K562 (cell line): ENCODE measurements around the gene COL23A1. TPM values are rescaled to one million over a fixed set of nuclear protein-coding genes. Genes with fewer than 3 reads are reported as not detected.

Experiments
- ATAC-seq: fragments of 200-7000 bp; cut with Tn5 transposase; 3 replicates; pipeline ENCODE4 v1.9.1; 2020; ENCODE audit warnings: moderate library complexity
- BruUV-seq: library from RNA; stranded (reverse); fragments of 400-500 nt; replicated peaks from 2 replicates; lab custom pipeline; 2021; lab: Mats Ljungman, UMichigan
- CTCF ChIA-PET: fragments of 300-600 bp; formaldehyde crosslinking; extraction: SDS; loops from one replicate; lab custom pipeline; 2021; ENCODE audit warnings: low intra/inter-chr PET ratio; lab: Yijun Ruan, JAX
- POLR2A ChIA-PET: fragments of 300-600, 350-650 bp; sonication (Branson Sonifier 250); formaldehyde crosslinking; extraction: SDS; loops from one replicate; lab custom pipeline; 2021; ENCODE audit warnings: antibody characterized with exemption, inconsistent platforms; lab: Yijun Ruan, JAX
- DNase-seq, 4 experiments: peaks; one replicate each; pipeline versions ENCODE4 v3.0.0 to v3.0.0-alpha.2; 2011 to 2018; ENCODE audit warnings: low spot score in 3 of 4, mixed read lengths in 3 of 4; ENCODE audit errors: extremely low read depth in 1 of 4
- FAIRE-seq: peaks from 2 replicates; lab custom pipeline; 2011; peaks lifted over from hg19 to GRCh38; lab: Jason Lieb, UNC
- H2AFZ ChIP-seq: 2 replicates; pipeline ENCODE4 v1.6.0; 2011; ENCODE audit warnings: low read depth, low read length, control low read depth, inconsistent platforms
- H3K27ac ChIP-seq: fragments of 200-600 bp; 3 replicates; pipeline ENCODE4 v1.8.0; 2011; ENCODE audit warnings: low read depth, mild to moderate bottlenecking, control low read depth, inconsistent platforms, low read length, moderate library complexity, mixed read lengths; ENCODE audit errors: extremely low read depth
- H3K27me3 ChIP-seq, 2 experiments: fragments of 300-600 bp in 1 of 2; 2 replicates in 1 of 2; 3 replicates in 1 of 2; pipeline versions ENCODE4 v1.6.0 to v1.8.0; 2011; ENCODE audit warnings: inconsistent platforms in 2 of 2, low read length in 2 of 2, mild to moderate bottlenecking in 1 of 2, mixed read lengths in 1 of 2, moderate library complexity in 1 of 2; ENCODE audit not compliant: control insufficient read depth in 2 of 2, insufficient read depth in 2 of 2
- H3K36me3 ChIP-seq: fragments of 300-600 bp; 3 replicates; pipeline ENCODE4 v1.8.0; 2011; ENCODE audit warnings: mild to moderate bottlenecking, low read length, inconsistent platforms; ENCODE audit not compliant: control insufficient read depth, insufficient read depth
- H3K4me1 ChIP-seq, 2 experiments: fragments of 200-600 bp in 1 of 2; replicated peaks in 1 of 2; 2 replicates in 1 of 2; 3 replicates in 1 of 2; pipeline versions ENCODE4 v1.5.1 to v1.8.0; 2011; ENCODE audit warnings: inconsistent platforms in 2 of 2, low read length in 2 of 2, mild to moderate bottlenecking in 1 of 2, mixed read lengths in 1 of 2, moderate library complexity in 1 of 2; ENCODE audit not compliant: control insufficient read depth in 2 of 2, insufficient read depth in 2 of 2
- H3K4me2 ChIP-seq: 2 replicates; pipeline ENCODE4 v1.6.1; 2011; ENCODE audit warnings: low read length, control low read depth, inconsistent platforms, mixed read lengths; ENCODE audit not compliant: insufficient read depth
- H3K4me3 ChIP-seq: fragments of 200-600 bp; sonication (generic), shearing (Covaris generic); 2 replicates; pipeline ENCODE4 v1.5.1; 2016; ENCODE audit warnings: control low read depth, inconsistent platforms
- H3K79me2 ChIP-seq: fragments of 200-600 bp; 3 replicates; pipeline ENCODE4 v1.8.0; 2011; ENCODE audit warnings: low read length, inconsistent platforms; ENCODE audit not compliant: control insufficient read depth, insufficient read depth
- H3K9ac ChIP-seq, 2 experiments: 2 replicates each; pipeline versions ENCODE4 v1.6.0 to v1.6.1; 2011; ENCODE audit warnings: low read depth in 2 of 2, low read length in 2 of 2, control low read depth in 1 of 2, inconsistent platforms in 1 of 2, mild to moderate bottlenecking in 1 of 2, mixed read lengths in 1 of 2; ENCODE audit not compliant: insufficient read depth in 1 of 2
- H3K9me1 ChIP-seq: one replicate; pipeline ENCODE4 v1.6.0; 2011; ENCODE audit warnings: inconsistent platforms, mild to moderate bottlenecking, low read length, moderate library complexity; ENCODE audit not compliant: control insufficient read depth, insufficient read depth
- H3K9me3 ChIP-seq: replicated peaks from 2 replicates; pipeline ENCODE4 v1.5.1; 2011; ENCODE audit warnings: low read depth, low read length, inconsistent platforms; ENCODE audit not compliant: control insufficient read depth, insufficient read depth
- H4K20me1 ChIP-seq: replicated peaks from 2 replicates; pipeline ENCODE4 v1.6.1; 2011; ENCODE audit warnings: low read length, inconsistent platforms, mixed read lengths; ENCODE audit not compliant: control insufficient read depth, insufficient read depth
- CREB1 ChIP-seq, 2 experiments: sonication (generic) in 1 of 2; formaldehyde crosslinking in 1 of 2; IDR thresholded peaks; 2 replicates each; pipeline versions ENCODE4 v1.6.1 to v1.8.0; 2012 to 2022; ENCODE audit warnings: inconsistent platforms in 1 of 2, mild to moderate bottlenecking in 1 of 2, missing genetic modification reagents in 1 of 2, moderate library complexity in 1 of 2
- HSF4 ChIP-seq: fragments of 250-450 bp; sonication (Bioruptor Pico); IDR thresholded peaks from 2 replicates; pipeline ENCODE4 v2.1.2; 2022; ENCODE audit warnings: mild to moderate bottlenecking, moderate library complexity, borderline replicate concordance
- IRF2 ChIP-seq: sonication (generic); formaldehyde crosslinking; IDR thresholded peaks from 2 replicates; pipeline ENCODE4 v1.8.1; 2022; ENCODE audit warnings: mild to moderate bottlenecking, missing genetic modification reagents
- KDM4B ChIP-seq, 2 experiments: fragments of 450-650 bp in 1 of 2; sonication (generic) in 1 of 2; IDR thresholded peaks; 2 replicates each; pipeline ENCODE4 v1.6.1; 2016 to 2017; ENCODE audit warnings: borderline replicate concordance in 2 of 2, antibody characterized with exemption in 1 of 2, low read depth in 1 of 2, mild to moderate bottlenecking in 1 of 2
- MCM7 ChIP-seq, 2 experiments: fragments of 450-650 bp; IDR thresholded peaks; 2 replicates each; pipeline ENCODE4 v1.6.1; 2016 to 2018
- PCBP1 ChIP-seq: fragments of 200-400 bp; formaldehyde crosslinking; IDR thresholded peaks from 2 replicates; pipeline ENCODE4 v1.6.1; 2018; ENCODE audit warnings: mild to moderate bottlenecking, low read depth, low read length; ENCODE audit not compliant: poor library complexity, severe bottlenecking
- PHTF2 ChIP-seq: fragments of 250-450 bp; sonication (Bioruptor Pico); IDR thresholded peaks from 2 replicates; pipeline ENCODE4 v1.5.0; 2021; ENCODE audit warnings: mild to moderate bottlenecking
- STAG1 ChIP-seq: sonication (generic); formaldehyde crosslinking; IDR thresholded peaks from 2 replicates; pipeline ENCODE4 v1.5.0; 2020; ENCODE audit warnings: missing genetic modification reagents, borderline replicate concordance
- TRIM24 ChIP-seq, 2 experiments: fragments of 450-650 bp; IDR thresholded peaks; 2 replicates each; pipeline ENCODE4 v1.6.1; 2016
- ZNF354B ChIP-seq: fragments of 250-450 bp; sonication (Bioruptor Pico); IDR thresholded peaks from 2 replicates; pipeline ENCODE4 v1.4.0; 2020
- WGBS: fragments of 100-300 bp; shearing (Covaris generic); methylation state at CpG from one replicate; pipeline ENCODE4 v1.1.6; 2016; ENCODE audit warnings: low coverage, mixed read lengths; ENCODE audit not compliant: insufficient coverage; ENCODE audit errors: missing lambda C conversion rate; 5-methylcytosine and 5-hydroxymethylcytosine counted together
- in situ Hi-C: fragments of 300-500 bp; cut with MboI; formaldehyde crosslinking; loops from 4 replicates; pipeline ENCODE4 v1.15.0; 2018; ENCODE audit warnings: inconsistent platforms, mixed read lengths
- intact Hi-C: fragments of 100-400 bp; cut with micrococcal nuclease; formaldehyde crosslinking; loops from 2 replicates; pipeline ENCODE4 v1.14.2; 2022
- polyA plus RNA-seq, 8 experiments: library from polyadenylated mRNA; depleted of rRNA in 4 of 8; stranded (reverse) in 5 of 8; unstranded in 3 of 8; fragments of >200 nt; fragmentation: Nextera tagmentation in 2 of 8; fragmentation: Illumina TruSeq in 1 of 8; extraction: Ambion mirVana in 2 of 8; extraction: Trizol in 1 of 8; gene quantifications; 2 replicates each; pipeline versions ENCODE4 v1.2.1 to v1.2.3, GENCODE V29; 2011 to 2014; ENCODE audit warnings: inconsistent platforms in 1 of 8, missing spikeins in 1 of 8
- total RNA-seq, 7 experiments: library from RNA; depleted of rRNA in 6 of 7; stranded (reverse); fragments of >200 nt in 6 of 7; fragmentation: Illumina TruSeq in 2 of 7; extraction: Trizol in 2 of 7; gene quantifications; 2 replicates each; pipeline versions ENCODE4 v1.2.1 to v1.2.3, GENCODE V29; 2011 to 2021; ENCODE audit warnings: low replicate concordance in 1 of 7
- TF ChIP-seq, protein P1 (sequence below): fragments of 450-650 bp; IDR thresholded peaks from 2 replicates; pipeline ENCODE4 v1.6.1; 2016
- TF ChIP-seq, protein P2 (sequence below): sonication (generic); formaldehyde crosslinking; IDR thresholded peaks from 2 replicates; pipeline ENCODE4 v1.8.1; 2023; ENCODE audit warnings: mild to moderate bottlenecking, missing genetic modification reagents, moderate library complexity
- TF ChIP-seq, protein P3 (sequence below), 2 experiments: fragments of 200-800 bp in 1 of 2; sonication (Bioruptor generic) in 1 of 2; sonication (generic) in 1 of 2; formaldehyde crosslinking in 1 of 2; IDR thresholded peaks in 1 of 2; conservative IDR thresholded peaks in 1 of 2; 2 replicates each; pipeline versions ENCODE4 v1.5.0 to v1.6.1; 2016 to 2020; ENCODE audit warnings: missing compliant biosample characterization in 1 of 2, missing genetic modification characterization in 1 of 2, missing genetic modification reagents in 1 of 2
- TF ChIP-seq, protein P4 (sequence below): sonication (generic); IDR thresholded peaks from 2 replicates; pipeline ENCODE4 v1.6.1; 2016
- TF ChIP-seq, protein P5 (sequence below): sonication (generic); formaldehyde crosslinking; IDR thresholded peaks from 2 replicates; pipeline ENCODE4 v1.5.0; 2020; ENCODE audit warnings: missing genetic modification reagents

The COL23A1 gene
- total and polyA plus RNA-seq, 9 of the 15 experiments (the other 6 are each of a cell fraction or from before 2014, with no cell fraction given): 0.09 TPM; not detected in 8

DNA sequence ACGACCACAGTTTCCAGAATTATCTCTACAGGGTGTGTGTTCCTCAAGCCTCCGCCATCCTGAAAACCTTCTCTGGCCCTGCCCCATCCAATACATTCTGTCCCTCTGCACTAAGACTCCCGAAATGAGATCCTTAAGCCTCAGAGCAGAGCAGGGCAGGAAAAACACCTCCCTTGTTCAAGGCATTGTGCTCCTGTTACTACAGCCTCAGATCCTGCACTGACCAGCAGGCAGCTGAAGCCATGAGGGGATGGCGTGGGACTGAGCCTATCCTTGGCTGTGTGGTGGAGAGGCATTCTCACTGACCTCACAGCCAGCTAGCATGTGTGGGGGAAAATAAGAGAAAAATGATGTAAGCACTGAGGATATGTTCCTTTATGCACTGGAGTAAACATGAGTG is 250.9 kb downstream of the COL23A1 start:
- BruUV-seq: no TSS peak
- Histone ChIP-seq H3K4me2 (no peak overlapping the region), H3K27ac (no peak overlapping the region), H3K9me1 (no peaks in the 10 kb centered on the region), H3K9ac (no peak overlapping the region), H3K79me2 (no peaks in the 10 kb centered on the region), H4K20me1 (0 out of 2 replicates have a peak, but pooled peaks cover 9% of the 10 kb centered on the region), H3K36me3 (no peaks in the 10 kb centered on the region), H3K27me3 (peaks cover 43 to 87% of the 10 kb centered on the region in 2 experiments), H2AFZ (no peak overlapping the region), H3K4me1 (no peaks in the 10 kb centered on the region), H3K9me3 (no peaks in the 10 kb centered on the region; the same call in 1 of the 2 replicates), H3K4me3 (no peak overlapping the region)
- DNase-seq (no peak), FAIRE-seq (no peak), ATAC-seq (no peak)
- CTCF ChIA-PET: no interaction called here
- intact Hi-C loops (no loop called here), in situ Hi-C loops (no loop called here)
- TF ChIP-seq, protein P1, sequence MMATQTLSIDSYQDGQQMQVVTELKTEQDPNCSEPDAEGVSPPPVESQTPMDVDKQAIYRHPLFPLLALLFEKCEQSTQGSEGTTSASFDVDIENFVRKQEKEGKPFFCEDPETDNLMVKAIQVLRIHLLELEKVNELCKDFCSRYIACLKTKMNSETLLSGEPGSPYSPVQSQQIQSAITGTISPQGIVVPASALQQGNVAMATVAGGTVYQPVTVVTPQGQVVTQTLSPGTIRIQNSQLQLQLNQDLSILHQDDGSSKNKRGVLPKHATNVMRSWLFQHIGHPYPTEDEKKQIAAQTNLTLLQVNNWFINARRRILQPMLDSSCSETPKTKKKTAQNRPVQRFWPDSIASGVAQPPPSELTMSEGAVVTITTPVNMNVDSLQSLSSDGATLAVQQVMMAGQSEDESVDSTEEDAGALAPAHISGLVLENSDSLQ: no peak
- TF ChIP-seq PHTF2 (CRISPR knock-in tag): no peak
- no peak for TF ChIP-seq MCM7 (IDR thresholded peaks at IDR 0.05)
- TF ChIP-seq, protein P2, sequence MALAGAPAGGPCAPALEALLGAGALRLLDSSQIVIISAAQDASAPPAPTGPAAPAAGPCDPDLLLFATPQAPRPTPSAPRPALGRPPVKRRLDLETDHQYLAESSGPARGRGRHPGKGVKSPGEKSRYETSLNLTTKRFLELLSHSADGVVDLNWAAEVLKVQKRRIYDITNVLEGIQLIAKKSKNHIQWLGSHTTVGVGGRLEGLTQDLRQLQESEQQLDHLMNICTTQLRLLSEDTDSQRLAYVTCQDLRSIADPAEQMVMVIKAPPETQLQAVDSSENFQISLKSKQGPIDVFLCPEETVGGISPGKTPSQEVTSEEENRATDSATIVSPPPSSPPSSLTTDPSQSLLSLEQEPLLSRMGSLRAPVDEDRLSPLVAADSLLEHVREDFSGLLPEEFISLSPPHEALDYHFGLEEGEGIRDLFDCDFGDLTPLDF (CRISPR knock-in tag): no peak
- no peak for TF ChIP-seq ZNF354B (CRISPR knock-in tag)
- TF ChIP-seq, protein P3, sequence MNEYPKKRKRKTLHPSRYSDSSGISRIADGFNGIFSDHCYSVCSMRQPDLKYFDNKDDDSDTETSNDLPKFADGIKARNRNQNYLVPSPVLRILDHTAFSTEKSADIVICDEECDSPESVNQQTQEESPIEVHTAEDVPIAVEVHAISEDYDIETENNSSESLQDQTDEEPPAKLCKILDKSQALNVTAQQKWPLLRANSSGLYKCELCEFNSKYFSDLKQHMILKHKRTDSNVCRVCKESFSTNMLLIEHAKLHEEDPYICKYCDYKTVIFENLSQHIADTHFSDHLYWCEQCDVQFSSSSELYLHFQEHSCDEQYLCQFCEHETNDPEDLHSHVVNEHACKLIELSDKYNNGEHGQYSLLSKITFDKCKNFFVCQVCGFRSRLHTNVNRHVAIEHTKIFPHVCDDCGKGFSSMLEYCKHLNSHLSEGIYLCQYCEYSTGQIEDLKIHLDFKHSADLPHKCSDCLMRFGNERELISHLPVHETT (CRISPR knock-in tag; conservative IDR thresholded peaks at IDR 0.05 in 1 of 2, IDR thresholded peaks at IDR 0.05 in 1 of 2): no peak
- TF ChIP-seq, protein P4, sequence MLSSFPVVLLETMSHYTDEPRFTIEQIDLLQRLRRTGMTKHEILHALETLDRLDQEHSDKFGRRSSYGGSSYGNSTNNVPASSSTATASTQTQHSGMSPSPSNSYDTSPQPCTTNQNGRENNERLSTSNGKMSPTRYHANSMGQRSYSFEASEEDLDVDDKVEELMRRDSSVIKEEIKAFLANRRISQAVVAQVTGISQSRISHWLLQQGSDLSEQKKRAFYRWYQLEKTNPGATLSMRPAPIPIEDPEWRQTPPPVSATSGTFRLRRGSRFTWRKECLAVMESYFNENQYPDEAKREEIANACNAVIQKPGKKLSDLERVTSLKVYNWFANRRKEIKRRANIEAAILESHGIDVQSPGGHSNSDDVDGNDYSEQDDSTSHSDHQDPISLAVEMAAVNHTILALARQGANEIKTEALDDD: no peak
- TF ChIP-seq HSF4: no peak
- TF ChIP-seq PCBP1: no peak
- no peak for TF ChIP-seq CREB1 (IDR thresholded peaks at IDR 0.05)
- no peak for TF ChIP-seq CREB1 (CRISPR knock-in tag; IDR thresholded peaks at IDR 0.05)
- TF ChIP-seq IRF2 (CRISPR knock-in tag): no peak
- TF ChIP-seq, protein P5, sequence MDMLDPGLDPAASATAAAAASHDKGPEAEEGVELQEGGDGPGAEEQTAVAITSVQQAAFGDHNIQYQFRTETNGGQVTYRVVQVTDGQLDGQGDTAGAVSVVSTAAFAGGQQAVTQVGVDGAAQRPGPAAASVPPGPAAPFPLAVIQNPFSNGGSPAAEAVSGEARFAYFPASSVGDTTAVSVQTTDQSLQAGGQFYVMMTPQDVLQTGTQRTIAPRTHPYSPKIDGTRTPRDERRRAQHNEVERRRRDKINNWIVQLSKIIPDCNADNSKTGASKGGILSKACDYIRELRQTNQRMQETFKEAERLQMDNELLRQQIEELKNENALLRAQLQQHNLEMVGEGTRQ (CRISPR knock-in tag): no peak
- TF ChIP-seq STAG1: no peak
- TF ChIP-seq TRIM24 (IDR thresholded peaks at IDR 0.05): no peak
- no peak for TF ChIP-seq KDM4B (IDR thresholded peaks at IDR 0.05; ENCODE audit: borderline replicate concordance in 2 of 2, low read depth in 1 of 2)
- POLR2A ChIA-PET: no interaction called here
- WGBS: 7% methylated on average over 4 of the region's 4 CpGs
